C4-2B (cell line): ENCODE results near the gene WNK4.

Experiments used
- ZFX ChIP-seq: fragments of 450-650 bp; IDR thresholded peaks from 2 replicates; pipeline ENCODE4 v1.6.1; 2017
- TF ChIP-seq, protein P1 (sequence below): fragments of 450-650 bp; conservative IDR thresholded peaks from 2 replicates; pipeline ENCODE4 v1.5.1; 2017; ENCODE audit warnings: mild to moderate bottlenecking

DNA sequence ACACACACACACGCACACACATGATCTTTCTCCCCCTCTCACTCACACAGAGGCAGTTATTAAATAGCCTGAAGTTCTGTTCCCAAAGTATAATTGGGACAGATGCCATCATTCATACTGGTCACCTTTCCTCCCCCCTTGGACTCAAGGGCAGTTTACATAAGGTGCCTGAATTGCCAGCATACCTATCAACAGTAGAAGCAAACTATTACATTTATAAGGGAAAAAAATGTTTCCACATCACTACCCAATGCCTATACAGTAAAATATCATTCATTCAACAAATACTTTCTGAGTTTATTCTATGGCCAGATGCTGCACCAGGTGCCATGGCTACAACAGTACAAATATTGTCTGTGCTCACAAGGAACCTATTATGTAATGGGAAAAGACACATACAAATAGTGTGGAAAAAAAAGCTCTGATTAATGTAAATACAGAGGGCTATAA lies 24.5 kb downstream of the WNK4 start:
- TF ChIP-seq, protein P1, sequence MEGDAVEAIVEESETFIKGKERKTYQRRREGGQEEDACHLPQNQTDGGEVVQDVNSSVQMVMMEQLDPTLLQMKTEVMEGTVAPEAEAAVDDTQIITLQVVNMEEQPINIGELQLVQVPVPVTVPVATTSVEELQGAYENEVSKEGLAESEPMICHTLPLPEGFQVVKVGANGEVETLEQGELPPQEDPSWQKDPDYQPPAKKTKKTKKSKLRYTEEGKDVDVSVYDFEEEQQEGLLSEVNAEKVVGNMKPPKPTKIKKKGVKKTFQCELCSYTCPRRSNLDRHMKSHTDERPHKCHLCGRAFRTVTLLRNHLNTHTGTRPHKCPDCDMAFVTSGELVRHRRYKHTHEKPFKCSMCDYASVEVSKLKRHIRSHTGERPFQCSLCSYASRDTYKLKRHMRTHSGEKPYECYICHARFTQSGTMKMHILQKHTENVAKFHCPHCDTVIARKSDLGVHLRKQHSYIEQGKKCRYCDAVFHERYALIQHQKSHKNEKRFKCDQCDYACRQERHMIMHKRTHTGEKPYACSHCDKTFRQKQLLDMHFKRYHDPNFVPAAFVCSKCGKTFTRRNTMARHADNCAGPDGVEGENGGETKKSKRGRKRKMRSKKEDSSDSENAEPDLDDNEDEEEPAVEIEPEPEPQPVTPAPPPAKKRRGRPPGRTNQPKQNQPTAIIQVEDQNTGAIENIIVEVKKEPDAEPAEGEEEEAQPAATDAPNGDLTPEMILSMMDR, result no peak
- no peak for TF ChIP-seq ZFX
